Measurements from ENCODE around the gene BICD2. TPM values are rescaled to one million over a fixed set of nuclear protein-coding genes. Genes with fewer than 3 reads are reported as not detected.

The BICD2 gene
- total RNA-seq, 2 experiments from 2014 or later = 27.0 to 28.2 TPM

Other genes with a start within 250 kb of the BICD2 start
- not detected for gene ECM2, start 228.8 kb downstream of the BICD2 start, total RNA-seq
- 10 to 100 TPM; 11.4 to 11.5 TPM for gene IPPK, start 94.7 kb downstream of the BICD2 start, total RNA-seq
- 10 to 100 TPM; 12.7 to 13.2 TPM for gene ZNF484, start 113.2 kb upstream of the BICD2 start, total RNA-seq
- 100 to 1,000 TPM; 102 to 104 TPM for gene FGD3, start 182.7 kb upstream of the BICD2 start, total RNA-seq

All from activated CD4-positive, alpha-beta memory T cell treated with anti-CD3 and anti-CD28 coated beads, Interleukin-2, amount 10 ng/mL, durations not matched to agents 7 days and 5 days (primary cell).